ENCODE measurements around the gene DDX11. TPM values are rescaled to one million over a fixed set of nuclear protein-coding genes. Genes with fewer than 3 reads are reported as not detected.
"Not testable (repeated sequence)": the region's sequence is repeated elsewhere in the genome, so short reads cannot be mapped to it uniquely, and the experiment has no call there.

The DDX11 gene
- total RNA-seq, 2 donors from 2014 or later, result 34.3 to 41.2 TPM

- WGBS, 2 donors, result 77 to 81% methylated on average over 4 of the region's 4 CpGs
- H3K4me1 ChIP-seq; H3K4me3 ChIP-seq; DNase-seq; ATAC-seq; H3K9me3 ChIP-seq; H3K27ac ChIP-seq; H3K27me3 ChIP-seq; intact Hi-C loops (cut with DNase I); H3K36me3 ChIP-seq (replicated peaks in 1 of 2; ENCODE audit: insufficient read depth in 1 of 2, low read depth in 2 of 2): not testable (repeated sequence)
These were observed 77.1 kb downstream of the DDX11 start for GRCh38 chr12:31150766-31151165.

Small RNA genes within 50 kb of the gene (small RNA-seq; reads per million reads assigned to genes)
- gene RF00072, result not detected

Other genes starting within 250 kb of the DDX11 start
- gene TSPAN11, start 147.1 kb upstream of the DDX11 start, total RNA-seq, result under 1 TPM; 0.26 to 0.66 TPM